ENCODE data around the gene SCNN1A.
A peak's percentile ranks its signal among the peaks of the same experiment; 100 is the strongest.
"Not testable (repeated sequence)": the region's sequence is repeated elsewhere in the genome, so short reads cannot be mapped to it uniquely, and the experiment has no call there.

SCNN1A gene

GRCh38 chr12:6347367-6348338 lies 27.7 kb downstream of the SCNN1A start:
- no peak overlapping the region for H3K27ac ChIP-seq (ENCODE audit: low read length)
- no peak overlapping the region for H3K4me3 ChIP-seq (ENCODE audit: low read length)
- peaks cover 28% of the 10 kb centered on the region for H3K36me3 ChIP-seq (ENCODE audit: insufficient read depth, low read depth, low read length)
- no peaks in the 10 kb centered on the region for H3K27me3 ChIP-seq (ENCODE audit: insufficient read depth, low read length)
- no peak overlapping the region for H3K9ac ChIP-seq (ENCODE audit: low read depth, low read length)
- peaks cover 8% of the 10 kb centered on the region; the same call in 1 of the 2 replicates for H3K4me1 ChIP-seq (ENCODE audit: insufficient read depth, low read length)
- H3K9me3 ChIP-seq (ENCODE audit: insufficient read depth, low read depth, low read length): no peaks in the 10 kb centered on the region

DNA sequence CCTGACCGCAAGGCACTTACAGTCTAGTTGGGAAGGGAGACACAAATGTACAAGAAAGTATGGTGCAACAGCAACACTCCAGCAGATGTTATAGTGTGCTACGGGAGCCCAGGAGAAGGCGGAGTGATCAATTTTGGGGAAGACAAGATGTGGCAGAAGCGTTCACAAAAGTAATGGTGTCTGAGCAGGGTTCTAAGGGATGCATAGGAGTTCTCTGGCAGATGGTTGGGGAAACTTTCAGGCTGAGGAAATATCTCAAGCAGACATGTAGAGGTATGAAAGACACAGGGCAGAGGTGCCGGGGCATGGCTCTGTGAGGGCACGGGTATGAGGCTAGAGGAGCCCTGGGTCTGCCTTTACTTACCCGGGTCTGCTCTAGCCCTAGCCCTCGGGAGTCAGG lies 28.4 kb downstream of the SCNN1A start:
- H3K36me3 ChIP-seq (ENCODE audit: insufficient read depth, low read depth, low read length): peaks cover 28% of the 10 kb centered on the region
- peaks cover 12% of the 10 kb centered on the region; the same call in 1 of the 2 replicates for H3K4me1 ChIP-seq (ENCODE audit: insufficient read depth, low read length)
- no peak overlapping the region for H3K9ac ChIP-seq (ENCODE audit: low read depth, low read length)
- H3K9me3 ChIP-seq (ENCODE audit: insufficient read depth, low read depth, low read length): no peaks in the 10 kb centered on the region
- H3K27me3 ChIP-seq (ENCODE audit: insufficient read depth, low read length): no peaks in the 10 kb centered on the region
- H3K4me3 ChIP-seq (ENCODE audit: low read length): no peak overlapping the region
- H3K27ac ChIP-seq (ENCODE audit: low read length): no peak overlapping the region

DNA sequence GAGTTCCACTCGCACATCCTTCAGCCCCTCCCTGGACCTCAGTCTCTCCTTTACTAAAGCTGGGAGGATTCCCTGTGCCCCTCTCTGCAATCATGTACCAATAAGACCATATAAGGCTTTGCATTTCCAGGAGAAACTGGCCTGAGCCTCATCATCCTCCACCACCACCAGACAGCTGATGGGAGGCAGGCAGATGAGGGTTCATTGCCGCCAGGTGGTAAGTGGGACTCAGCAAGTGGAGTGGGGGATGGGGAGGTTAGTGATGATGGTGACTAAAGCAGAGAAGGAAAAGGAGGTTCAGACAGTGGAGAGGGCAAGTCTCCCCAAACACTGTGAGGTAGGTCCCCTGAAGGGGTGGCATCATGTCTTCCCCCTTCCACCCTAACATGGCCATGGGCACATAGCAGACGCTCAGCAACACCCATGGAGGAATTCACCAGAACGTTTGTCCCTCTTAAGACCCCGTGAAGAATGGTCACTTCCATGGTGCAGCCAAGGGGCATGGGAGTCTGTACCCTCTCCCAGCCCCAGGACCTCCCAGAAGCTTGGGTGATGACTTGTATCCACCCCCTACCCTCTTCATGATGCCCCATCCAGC lies 29.0 kb downstream of the SCNN1A start:
- no peak overlapping the region for H3K9ac ChIP-seq (ENCODE audit: low read depth, low read length)
- H3K4me3 ChIP-seq (ENCODE audit: low read length): no peak overlapping the region
- H3K27me3 ChIP-seq (ENCODE audit: insufficient read depth, low read length): no peaks in the 10 kb centered on the region
- H3K4me1 ChIP-seq (ENCODE audit: insufficient read depth, low read length): peaks cover 12% of the 10 kb centered on the region; the same call in 1 of the 2 replicates
- H3K27ac ChIP-seq (ENCODE audit: low read length): no peak overlapping the region
- H3K9me3 ChIP-seq (ENCODE audit: insufficient read depth, low read depth, low read length): no peaks in the 10 kb centered on the region
- peaks cover 28% of the 10 kb centered on the region for H3K36me3 ChIP-seq (ENCODE audit: insufficient read depth, low read depth, low read length)

GRCh38 chr12:6345319-6346091 lies 29.9 kb downstream of the SCNN1A start:
- Histone ChIP-seq H3K4me3 (ENCODE audit: low read length) (no peak overlapping the region), H3K9ac (ENCODE audit: low read depth, low read length) (no peak overlapping the region; the same call in 1 of the 2 replicates), H3K9me3 (ENCODE audit: insufficient read depth, low read depth, low read length) (no peaks in the 10 kb centered on the region), H3K36me3 (ENCODE audit: insufficient read depth, low read depth, low read length) (peaks cover 25% of the 10 kb centered on the region), H3K4me1 (ENCODE audit: insufficient read depth, low read length) (peaks cover 12% of the 10 kb centered on the region; the same call in 1 of the 2 replicates), H3K27ac (ENCODE audit: low read length) (no peak overlapping the region), H3K27me3 (ENCODE audit: insufficient read depth, low read length) (no peaks in the 10 kb centered on the region)

DNA sequence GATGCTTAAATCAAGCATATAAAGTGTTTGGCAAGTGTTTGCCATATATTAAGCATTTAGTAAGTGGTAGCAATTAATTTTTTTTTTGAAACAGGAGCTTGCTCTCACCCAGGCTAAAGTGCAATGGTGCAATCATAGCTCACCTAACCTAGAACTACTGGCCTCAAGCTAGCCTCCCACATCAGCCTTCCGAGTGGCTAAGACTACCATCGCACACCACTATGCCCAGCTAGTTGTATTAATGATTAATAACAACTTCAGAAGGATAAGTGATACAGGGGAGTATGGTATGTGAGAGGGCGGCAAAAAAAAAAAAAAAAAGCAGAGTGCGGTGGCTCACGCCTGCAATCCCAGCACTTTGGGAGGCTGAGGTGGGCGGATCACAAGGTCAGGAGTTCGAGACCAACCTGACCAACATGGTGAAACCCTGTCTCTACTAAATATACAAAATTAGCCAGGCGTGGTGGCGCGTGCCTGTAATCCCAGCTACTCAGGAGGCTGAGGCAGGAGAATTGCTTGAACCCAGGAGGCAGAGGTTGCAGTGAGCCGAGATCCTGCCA lies 31.2 kb downstream of the SCNN1A start:
- not testable (repeated sequence) for H3K27me3 ChIP-seq (ENCODE audit: insufficient read depth, low read length); H3K27ac ChIP-seq (ENCODE audit: low read length); H3K9ac ChIP-seq (ENCODE audit: low read depth, low read length); H3K4me3 ChIP-seq (ENCODE audit: low read length); H3K9me3 ChIP-seq (ENCODE audit: insufficient read depth, low read depth, low read length)
- Histone ChIP-seq H3K36me3 (ENCODE audit: insufficient read depth, low read depth, low read length) (peaks cover 23% of the 10 kb centered on the region), H3K4me1 (ENCODE audit: insufficient read depth, low read length) (peaks cover 21% of the 10 kb centered on the region; the same call in 1 of the 2 replicates)

- Histone ChIP-seq H3K27me3 (ENCODE audit: insufficient read depth, low read length) (no peaks in the 10 kb centered on the region), H3K9me3 (ENCODE audit: insufficient read depth, low read depth, low read length) (no peaks in the 10 kb centered on the region), H3K4me1 (ENCODE audit: insufficient read depth, low read length) (peaks cover 27% of the 10 kb centered on the region; the same call in 1 of the 2 replicates), H3K9ac (ENCODE audit: low read depth, low read length) (no peak overlapping the region), H3K27ac (ENCODE audit: low read length) (no peak overlapping the region), H3K4me3 (ENCODE audit: low read length) (no peak overlapping the region), H3K36me3 (ENCODE audit: insufficient read depth, low read depth, low read length) (peaks cover 16% of the 10 kb centered on the region)
Measured at GRCh38 chr12:6343518-6343917, 31.8 kb downstream of the SCNN1A start.

DNA sequence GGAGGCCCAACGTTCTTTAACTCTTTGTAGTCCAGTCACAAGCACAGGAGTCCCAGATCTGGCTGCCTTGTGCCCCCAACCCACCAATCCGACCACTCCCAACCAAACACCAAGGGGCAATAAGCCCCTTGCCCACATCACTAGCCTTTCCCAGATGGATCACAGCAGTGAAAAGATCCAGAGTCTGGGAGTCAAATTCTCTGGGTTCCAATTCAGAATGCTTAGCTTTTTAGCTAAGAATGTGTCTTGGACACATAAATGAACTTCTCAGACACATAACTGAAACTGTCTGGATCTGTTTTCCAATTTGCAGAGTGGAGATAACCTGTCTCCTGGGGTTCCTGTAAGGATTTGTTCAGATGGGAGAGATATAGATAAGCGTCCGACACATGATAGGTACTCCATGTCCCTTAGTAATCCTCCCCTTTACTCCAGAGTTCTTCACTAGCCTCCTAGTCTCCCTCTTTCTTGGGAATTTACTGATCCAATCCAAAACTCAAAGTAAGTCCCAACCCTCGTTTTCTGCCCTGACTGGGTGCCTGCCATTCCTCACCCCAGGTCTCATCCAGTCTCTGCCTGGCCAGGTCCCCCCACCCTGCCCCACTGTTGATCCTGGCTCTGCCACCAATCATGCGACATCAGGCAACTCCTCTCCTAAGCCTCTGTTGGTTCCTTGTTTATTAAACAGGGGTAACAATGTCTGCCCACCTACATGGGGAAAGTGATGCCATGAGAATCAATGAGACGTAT lies 33.0 kb downstream of the SCNN1A start:
- Histone ChIP-seq H3K4me1 (ENCODE audit: insufficient read depth, low read length) (peaks cover 39% of the 10 kb centered on the region), H3K27ac (ENCODE audit: low read length) (peak overlapping the region; percentile 15)

DNA sequence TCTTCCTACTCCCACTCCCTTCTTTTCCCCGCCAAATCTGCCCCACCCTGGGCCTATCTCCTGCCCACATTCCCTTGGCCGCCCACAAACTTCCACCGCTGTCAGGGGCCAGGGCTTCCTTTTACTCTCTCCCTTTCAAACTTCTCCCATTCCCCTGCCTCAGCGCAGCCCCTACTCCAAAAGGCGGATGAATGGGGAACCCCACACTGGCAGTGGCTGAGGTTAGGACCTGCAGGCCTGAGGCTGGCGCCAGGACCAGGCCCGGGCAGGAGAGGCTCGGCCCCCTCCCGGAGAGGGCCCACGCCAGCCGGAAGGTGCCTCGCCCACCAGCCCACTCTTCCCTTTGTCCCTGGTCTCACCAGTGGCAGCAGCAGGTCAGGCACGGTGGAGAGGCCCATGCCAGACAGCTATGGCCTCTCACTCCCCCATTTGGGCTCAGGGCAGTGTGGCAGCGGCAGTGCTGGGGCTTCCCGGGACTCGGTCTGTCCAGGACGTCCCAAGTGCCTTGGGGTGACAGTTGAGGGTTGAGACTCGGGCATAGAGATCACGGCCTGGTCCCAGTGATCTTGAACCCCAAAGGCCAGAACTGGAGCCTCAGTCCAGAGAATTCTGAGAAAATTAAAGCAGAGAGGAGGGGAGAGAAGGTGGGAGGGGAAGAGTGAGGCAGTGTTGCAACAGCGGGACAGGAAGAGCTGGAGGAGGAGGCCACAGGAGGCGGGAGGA lies 33.8 kb downstream of the SCNN1A start, which contains the start of gene TNFRSF1A:
Gene TNFRSF1A (minus strand): TSS at position 660 of the 723 bp plus-strand sequence. CDS start 262 bp downstream, at position 398.
- no peaks in the 10 kb centered on the region for H3K27me3 ChIP-seq (ENCODE audit: insufficient read depth, low read length)
- H3K9me3 ChIP-seq (ENCODE audit: insufficient read depth, low read depth, low read length): no peaks in the 10 kb centered on the region
- H3K36me3 ChIP-seq (ENCODE audit: insufficient read depth, low read depth, low read length): no peaks in the 10 kb centered on the region
- peak within 1 kb of the TSS; percentile 92 for H3K9ac ChIP-seq (ENCODE audit: low read depth, low read length)
- H3K4me3 ChIP-seq (ENCODE audit: low read length): peak within 1 kb of the TSS; percentile 91
- peaks cover 45% of the 10 kb centered on the region for H3K4me1 ChIP-seq (ENCODE audit: insufficient read depth, low read length)
- H3K27ac ChIP-seq (ENCODE audit: low read length): peak within 1 kb of the TSS; percentile 68

More for the DNA sequence above, 33.0 kb downstream of the SCNN1A start:
- H3K4me3 ChIP-seq (ENCODE audit: low read length): peak overlapping the region; percentile 91
- no peaks in the 10 kb centered on the region for H3K9me3 ChIP-seq (ENCODE audit: insufficient read depth, low read depth, low read length)
- peak overlapping the region; percentile 92; the same call in 1 of the 2 replicates for H3K9ac ChIP-seq (ENCODE audit: low read depth, low read length)
- H3K36me3 ChIP-seq (ENCODE audit: insufficient read depth, low read depth, low read length): peaks cover 7% of the 10 kb centered on the region
- H3K27me3 ChIP-seq (ENCODE audit: insufficient read depth, low read length): no peaks in the 10 kb centered on the region

GRCh38 chr12:6340745-6341416 lies 34.5 kb downstream of the SCNN1A start:
- Histone ChIP-seq H3K4me3 (ENCODE audit: low read length) (peak overlapping the region; percentile 91), H3K4me1 (ENCODE audit: insufficient read depth, low read length) (peaks cover 46% of the 10 kb centered on the region), H3K9me3 (ENCODE audit: insufficient read depth, low read depth, low read length) (no peaks in the 10 kb centered on the region), H3K27me3 (ENCODE audit: insufficient read depth, low read length) (no peaks in the 10 kb centered on the region), H3K9ac (ENCODE audit: low read depth, low read length) (peak overlapping the region; percentile 92; the same call in 1 of the 2 replicates), H3K36me3 (ENCODE audit: insufficient read depth, low read depth, low read length) (no peaks in the 10 kb centered on the region), H3K27ac (ENCODE audit: low read length) (peak overlapping the region; percentile 68)

Data from iPS-20b (cell line).